Effector CD4-positive, alpha-beta T cell (primary cell): ENCODE measurements around the gene TGM1.

Experiments used
- DNase-seq: peaks from one replicate; pipeline ENCODE4 v3.0.0-alpha.2; 2020

TGM1 gene

GRCh38 chr14:24292118-24292807 is 29.3 kb upstream of the TGM1 start:
- no peak for DNase-seq

DNA sequence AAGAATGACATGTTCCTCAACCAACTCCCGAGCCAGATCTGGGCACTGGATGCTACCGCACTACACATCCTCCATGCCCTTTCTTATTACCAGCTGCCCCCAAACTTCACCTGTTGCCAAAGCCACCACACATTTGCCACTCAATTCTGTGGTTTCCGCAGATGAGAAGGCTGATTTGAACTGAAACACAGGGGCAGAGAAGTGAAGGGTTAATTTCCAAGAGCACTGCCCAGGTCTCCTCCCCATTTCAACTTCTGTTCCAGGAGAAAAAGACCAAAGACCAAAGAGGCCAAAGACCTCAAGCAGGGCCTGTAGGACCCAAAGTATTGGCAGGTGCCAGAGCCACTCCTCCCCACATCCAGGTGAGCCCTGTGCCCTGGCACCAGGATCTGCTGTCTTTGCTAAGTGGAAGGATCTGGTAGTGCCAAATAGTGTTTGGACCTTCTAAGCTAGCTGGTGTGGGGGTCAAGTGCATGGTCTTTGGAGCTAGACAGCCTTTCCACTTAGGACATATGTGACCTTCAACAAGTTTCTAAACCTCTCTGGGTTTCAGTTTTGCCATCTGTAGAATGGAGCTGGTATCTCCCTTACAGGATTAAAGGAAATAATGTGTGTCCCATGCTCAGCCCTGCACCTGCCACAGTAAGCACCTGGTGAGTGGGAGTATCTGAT is 28.6 kb upstream of the TGM1 start:
- no peak for DNase-seq

DNA sequence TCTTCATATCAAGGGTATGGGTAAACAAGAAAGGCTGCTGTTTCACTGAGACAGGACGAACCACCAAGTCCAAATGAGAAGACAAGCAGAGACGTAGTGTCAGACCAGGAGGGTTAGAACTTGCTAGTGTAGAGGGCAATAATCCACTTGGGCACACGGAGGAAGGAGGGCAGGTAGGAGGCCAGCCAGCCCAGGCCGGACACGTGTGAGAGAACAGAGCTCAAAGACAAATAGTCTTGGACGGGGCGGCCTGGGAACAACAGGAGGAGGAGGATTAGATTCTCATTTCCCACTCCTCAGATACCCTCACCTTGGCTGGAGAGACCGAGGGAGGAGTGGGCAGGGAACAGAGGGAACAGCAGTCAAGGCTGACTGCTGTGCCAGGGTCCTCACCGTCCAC is 27.8 kb upstream of the TGM1 start:
- no peak for DNase-seq

GRCh38 chr14:24289649-24290280 is 26.8 kb upstream of the TGM1 start:
- DNase-seq: no peak

DNA sequence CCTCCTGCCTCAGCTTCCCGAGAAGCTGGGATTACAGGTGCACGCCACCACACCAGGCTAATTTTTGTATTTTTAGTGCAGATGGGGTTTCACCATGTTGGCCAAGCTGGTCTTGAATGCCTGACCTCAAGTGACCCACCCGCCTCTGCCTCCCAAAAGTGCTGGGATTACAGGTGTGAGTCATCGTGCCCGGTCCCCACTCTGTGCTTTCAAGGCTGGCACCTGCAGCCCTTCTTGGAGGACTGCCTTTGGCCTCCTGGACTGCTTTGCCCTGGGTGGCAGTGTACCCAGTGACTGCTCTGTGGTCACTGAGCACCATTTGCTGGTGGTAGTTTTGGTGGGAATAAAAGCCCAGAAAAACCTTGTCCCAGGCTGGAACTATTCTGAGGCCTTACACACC is 24.0 kb upstream of the TGM1 start:
- no peak for DNase-seq

DNA sequence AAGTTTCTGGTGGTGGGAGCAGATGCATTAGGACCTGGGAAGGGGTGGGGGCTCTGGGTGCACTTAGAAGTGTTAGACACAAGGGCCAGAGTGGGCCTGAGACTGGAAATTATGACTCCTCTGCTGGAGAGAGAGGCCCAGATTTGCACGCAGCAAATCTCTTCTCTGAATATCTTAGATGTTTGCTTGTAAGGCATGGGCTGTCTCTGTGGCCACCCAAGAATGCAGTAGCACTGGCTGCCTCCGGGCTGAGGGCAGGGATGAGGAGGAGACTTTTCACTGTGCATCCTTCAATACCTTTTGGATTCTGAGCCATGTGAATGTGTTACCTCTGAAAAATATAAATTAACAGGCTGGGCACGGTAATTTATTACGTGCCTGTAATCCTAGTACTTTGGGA is 22.4 kb upstream of the TGM1 start:
- no peak for DNase-seq

GRCh38 chr14:24284501-24285035 is 21.6 kb upstream of the TGM1 start:
- DNase-seq: no peak

DNA sequence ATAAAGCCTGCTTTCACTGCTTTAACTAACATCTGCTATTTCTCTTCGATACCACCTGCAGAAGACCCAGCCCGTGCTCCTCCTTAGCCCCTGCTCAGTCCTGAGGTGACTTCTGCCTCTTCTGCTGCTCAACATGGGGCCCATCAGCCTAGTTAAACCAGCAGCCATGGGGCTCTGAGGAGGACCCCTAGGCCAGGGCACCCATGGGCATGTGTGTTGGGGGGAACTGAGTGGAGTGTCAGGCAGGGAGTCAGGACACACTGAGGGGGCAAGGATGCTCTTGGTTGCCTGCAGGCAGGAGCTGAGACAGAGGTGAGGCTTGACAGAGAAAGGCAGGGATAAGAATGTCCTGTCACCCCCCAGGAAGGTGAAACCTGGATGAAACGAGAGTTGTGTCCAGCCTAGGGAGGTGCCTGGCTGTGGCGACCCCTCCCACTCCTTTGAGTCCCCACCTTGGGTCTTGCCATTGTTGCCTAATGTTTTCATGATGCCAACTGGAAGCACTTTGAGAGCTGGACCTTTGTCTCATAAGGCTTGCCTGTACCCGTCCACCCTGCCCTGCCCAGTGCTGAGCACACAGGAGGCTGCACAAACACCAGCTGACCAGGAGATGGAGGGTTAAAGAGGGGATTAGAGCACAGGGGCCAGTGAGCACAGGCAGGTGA is 21.0 kb upstream of the TGM1 start:
- no peak for DNase-seq

DNA sequence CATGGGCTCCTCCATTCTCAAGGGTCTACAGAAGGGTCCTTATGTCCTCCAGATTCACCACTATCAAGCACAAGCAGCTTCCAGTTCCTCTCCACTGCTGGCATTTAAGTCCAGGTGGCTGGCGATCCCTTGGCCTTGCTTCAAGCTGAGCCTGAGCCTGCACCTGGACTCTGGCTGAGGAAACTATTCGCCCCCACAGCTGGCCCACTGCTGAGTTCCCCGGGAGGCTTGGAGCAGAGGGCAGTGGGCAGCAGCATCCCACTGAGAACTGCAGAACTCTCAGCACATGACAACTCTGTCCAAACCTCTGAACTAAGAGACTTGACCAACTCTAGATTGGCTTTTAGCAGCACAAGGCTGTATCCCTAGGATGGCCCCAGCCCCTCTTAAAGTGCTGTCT is 19.8 kb upstream of the TGM1 start:
- no peak for DNase-seq

GRCh38 chr14:24281636-24282035 is 18.7 kb upstream of the TGM1 start:
- DNase-seq: no peak

- DNase-seq: no peak
Observed at GRCh38 chr14:24280797-24281460, 18.0 kb upstream of the TGM1 start.

DNA sequence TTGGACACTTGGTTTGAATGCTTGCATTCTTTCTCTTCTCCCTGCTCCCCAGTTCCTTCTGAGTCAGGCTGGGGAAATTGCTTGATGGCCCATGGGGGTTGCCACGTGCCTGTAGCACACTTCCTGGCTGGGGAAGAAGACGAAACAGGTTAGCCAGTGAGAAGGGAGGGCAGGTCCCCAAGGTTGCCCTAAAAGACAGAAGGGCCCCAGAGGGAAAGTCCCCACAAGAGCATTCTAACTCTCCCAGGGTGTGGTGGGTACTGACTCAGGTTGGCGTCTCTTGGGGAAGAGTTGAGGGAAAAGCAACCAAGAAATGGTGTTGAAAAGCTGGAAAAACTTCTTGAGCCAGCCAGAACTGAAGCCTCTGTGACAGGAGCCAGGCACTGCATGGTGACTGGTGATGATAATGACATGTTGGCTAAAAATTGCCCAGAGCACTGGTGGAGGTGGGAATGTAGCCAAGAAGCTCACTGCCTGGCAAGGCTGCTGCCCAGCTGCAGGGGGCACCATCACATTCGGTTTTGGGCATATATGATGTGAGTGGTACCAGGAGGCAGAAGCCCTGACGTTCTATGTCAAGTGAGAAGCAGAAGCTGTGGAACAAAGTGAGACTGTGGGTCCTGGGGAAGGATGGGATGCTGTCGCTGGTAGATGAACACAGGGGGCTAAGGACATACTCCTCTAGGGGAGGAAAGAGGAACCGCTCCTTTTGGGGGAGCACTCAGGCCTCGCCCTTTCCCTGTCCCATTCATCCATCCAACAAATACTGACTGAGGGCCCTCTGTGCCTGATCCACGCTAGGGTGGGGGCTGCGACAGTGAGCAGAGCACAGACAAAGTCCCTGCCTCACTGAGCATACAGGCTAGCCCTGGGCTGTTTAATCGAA is 16.6 kb upstream of the TGM1 start:
- DNase-seq: peak; percentile 15

DNA sequence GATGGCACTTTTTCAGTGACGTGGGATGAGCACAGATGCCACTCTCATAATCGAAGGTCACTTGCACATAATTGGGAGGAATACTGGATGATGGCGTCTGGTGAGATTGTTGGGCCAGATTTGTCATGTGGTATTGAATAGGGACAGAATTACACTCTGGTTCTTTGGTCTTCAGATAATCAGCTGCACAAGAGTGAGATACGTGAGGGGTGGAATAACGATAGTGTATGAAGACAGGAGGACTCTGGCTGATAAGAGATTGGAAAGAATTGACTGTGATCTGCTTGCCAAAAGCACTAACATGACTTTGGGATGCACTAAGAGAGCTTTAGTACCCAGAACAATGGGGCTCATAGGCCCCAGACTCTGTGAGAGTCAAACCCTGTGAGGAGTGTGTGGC is 15.4 kb upstream of the TGM1 start:
- no peak for DNase-seq

DNA sequence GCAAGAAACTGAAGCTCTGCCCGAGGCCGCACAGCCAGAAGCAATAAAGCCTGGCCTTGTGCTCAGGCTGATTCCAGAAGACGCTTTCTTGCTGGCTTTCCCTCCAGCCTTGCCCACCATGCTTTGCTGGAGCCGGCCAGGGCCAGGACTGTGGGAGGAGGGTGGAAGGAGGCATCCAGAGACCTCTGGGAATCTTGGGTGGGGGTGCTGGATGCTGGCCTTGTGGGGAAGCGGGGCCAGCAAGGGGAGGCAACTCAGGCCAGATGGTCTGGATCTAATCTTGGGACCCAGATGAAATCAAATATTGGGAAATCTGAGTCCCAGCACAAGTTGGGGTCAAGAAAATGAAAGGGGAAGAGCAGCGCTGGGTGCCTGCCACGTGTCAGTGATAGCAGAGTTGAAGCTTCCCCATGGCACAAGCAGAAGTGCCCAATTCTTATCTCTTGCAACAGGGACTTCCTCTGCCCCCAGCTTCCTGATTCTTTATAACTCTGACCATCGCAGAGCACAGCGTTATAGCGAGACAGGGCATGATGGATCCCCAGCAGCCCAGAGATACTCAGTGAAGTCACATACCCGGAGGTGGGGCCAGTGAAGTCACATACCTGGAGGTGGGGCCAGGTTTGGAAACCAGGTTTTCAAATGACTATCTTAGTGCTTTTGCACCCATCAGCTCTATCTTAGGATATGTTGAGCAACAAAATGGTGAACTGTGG is 14.8 kb upstream of the TGM1 start:
- DNase-seq: no peak

DNA sequence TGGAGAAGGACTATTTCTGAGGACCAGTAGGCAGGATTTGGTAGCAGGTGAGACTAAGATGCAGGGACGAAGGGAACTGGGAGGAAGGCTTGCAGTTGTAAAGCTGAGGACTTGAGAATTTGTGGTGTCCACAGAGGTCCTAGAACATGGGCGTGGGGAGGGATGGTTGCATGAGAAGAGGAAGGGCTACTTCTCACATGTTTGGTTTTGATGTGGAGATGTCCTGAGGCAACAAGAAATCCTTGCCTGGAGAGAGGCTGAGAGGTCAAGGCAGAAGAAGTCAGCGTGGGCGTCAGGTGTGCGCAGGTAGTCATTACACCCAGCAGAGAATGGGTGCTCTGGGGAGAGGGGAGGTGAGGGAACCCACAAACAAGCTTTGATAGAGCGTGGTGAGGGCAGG is 14.1 kb upstream of the TGM1 start:
- no peak for DNase-seq

DNA sequence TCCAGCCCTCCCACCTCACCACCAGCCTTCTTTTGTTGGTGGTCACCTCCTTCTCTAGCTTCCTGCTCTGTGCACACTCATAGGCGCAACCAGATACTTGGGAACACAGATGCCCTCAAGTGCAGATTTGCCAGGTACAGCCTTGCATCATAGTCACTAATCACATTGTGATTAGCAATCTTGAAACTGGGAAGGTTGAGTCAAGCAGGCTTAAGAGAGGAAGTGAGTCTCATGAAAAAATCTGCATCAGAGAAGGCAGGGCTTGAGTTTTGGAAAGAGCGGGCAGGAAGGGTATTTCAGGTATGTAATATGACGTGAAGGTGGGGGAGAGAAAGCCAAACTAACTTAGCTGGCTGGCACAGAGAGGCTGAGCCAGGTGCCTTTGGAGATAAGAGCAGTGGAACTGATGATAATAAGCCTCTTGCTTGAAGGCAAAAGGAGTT is 11.1 kb upstream of the TGM1 start:
- DNase-seq: peak; percentile 19

- no peak for DNase-seq
Observed at GRCh38 chr14:24273422-24273998, 10.5 kb upstream of the TGM1 start.

DNA sequence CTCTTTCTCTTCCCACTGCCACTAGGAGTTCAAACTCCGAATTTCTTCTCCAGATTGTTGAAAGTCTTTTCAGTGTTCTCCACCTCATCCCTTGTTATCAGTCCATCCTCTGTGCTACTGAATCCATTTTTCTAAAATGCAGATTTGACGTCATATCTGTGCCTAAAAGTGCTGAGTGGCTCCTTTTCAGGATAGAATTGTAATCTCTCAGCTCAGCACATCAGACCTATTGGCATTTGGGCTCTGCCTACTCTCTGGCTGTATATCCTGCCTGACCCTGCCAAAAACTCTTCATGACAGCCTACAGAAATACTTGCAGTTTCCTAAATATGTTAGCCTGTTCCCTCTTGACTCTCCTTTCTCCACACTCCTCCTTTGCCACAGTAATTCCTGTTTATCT is 9.5 kb upstream of the TGM1 start:
- DNase-seq: no peak

- DNase-seq: no peak
Observed at GRCh38 chr14:24271834-24272263, 8.9 kb upstream of the TGM1 start.

DNA sequence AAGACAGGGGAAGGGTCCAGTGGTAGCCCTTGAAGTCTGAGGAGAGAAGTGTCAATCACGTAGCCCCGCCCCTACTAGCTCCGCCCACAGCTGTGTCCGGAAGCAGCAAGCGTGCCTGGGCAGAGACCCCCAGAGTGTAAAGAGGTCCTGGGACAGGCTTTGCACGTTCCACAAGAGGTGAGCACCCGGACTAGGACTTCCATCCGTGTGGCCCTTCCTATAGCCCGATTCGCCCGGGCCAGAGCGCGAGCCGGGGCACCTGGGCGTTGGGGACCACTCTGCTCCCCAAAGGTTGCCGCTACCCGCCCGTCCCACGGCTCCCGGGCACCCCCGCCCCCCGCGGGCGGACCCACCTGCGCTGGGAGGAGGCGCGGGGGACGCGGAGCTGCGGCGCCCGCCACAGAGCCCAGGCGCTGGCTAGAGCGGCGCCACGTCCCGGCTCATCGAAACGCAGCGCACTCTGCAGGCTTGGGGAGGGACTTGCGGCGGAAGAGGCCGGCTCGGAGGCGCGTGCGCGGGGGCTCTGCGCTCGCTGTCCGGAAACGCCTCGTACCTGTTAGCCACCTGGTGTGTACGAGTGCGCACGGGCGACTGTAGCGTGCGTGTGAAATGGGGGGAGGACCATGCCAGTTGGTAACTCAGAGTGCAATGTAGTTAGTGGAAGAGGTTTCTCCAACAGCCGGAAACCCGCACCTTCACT is 8.3 kb upstream of the TGM1 start, which contains the start of gene RABGGTA:
TSS of gene RABGGTA (minus strand) at position 464 of the 700 bp plus-strand sequence. CDS start 482 bp downstream, outside the sequence.
- peak; percentile 87 for DNase-seq
